Measurements from ENCODE around the gene PSD4. TPM values are rescaled to one million over a fixed set of nuclear protein-coding genes. Genes with fewer than 3 reads are reported as not detected.
"Not testable (repeated sequence)": the region's sequence is repeated elsewhere in the genome, so short reads cannot be mapped to it uniquely, and the experiment has no call there.

Gene PSD4
- total RNA-seq, 2 experiments from 2014 or later: 232 to 274 TPM

DNA sequence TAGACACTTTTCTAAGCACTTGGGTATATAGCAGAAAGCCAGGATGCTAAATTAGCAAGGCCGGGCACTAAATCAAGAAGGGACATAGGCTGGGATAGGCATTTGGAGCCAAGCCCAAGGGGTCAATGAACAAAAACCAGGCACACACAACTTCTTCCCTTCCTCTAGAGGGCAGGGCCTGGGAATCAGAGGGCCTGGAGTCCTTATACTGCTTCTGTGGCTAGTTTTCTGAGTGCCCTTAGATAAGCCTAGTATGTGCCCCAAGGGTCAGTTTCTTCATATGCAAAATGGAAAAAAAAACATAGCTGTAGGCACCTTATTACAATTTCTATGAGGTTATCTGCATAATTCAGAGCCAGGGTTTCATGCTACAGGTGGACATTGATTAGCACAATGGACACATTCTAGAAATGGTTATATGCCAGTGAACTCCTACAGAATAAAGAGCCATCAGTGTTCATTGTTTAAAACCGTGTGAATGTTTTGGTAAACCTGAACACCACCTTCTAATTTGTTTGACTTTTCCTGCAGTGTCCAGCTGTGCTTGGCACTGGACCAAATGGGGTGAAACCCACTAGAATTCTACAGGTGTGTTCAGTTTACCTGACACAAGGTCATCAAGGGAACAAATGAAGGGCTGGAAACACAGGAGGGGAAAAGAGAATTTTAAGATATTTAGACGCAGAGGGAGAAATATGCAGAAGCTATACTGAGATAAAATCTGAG, 55.4 kb downstream of the PSD4 start:
- no peak for DNase-seq
- ChIA-PET CTCF (interaction anchor here (1.4 kb wide), 1 partner anchor 91 kb away, joined by 5 read pairs; no protein-coding TSS in a partner anchor), POLR2A (interaction anchor here (0.6 kb wide), 1 partner anchor 12 kb away, joined by 3 read pairs; no protein-coding TSS in a partner anchor)
- no peak for ATAC-seq
- Mint-ChIP-seq H3K36me3 (ENCODE audit: low read depth) (peaks cover 2% of the 10 kb centered on the region), H3K9me3 (ENCODE audit: low read depth) (no peaks in the 10 kb centered on the region), H3K4me1 (peaks cover 5% of the 10 kb centered on the region), H3K27ac (no peak overlapping the region), H3K27me3 (peaks cover 2% of the 10 kb centered on the region), H3K4me3 (no peak overlapping the region)
- intact Hi-C loops (cut with DNase I, micrococcal nuclease): no loop called here

GRCh38 chr2:113229795-113230194, 56.0 kb downstream of the PSD4 start:
- H3K4me3 Mint-ChIP-seq: no peak overlapping the region
- no peaks in the 10 kb centered on the region for H3K36me3 Mint-ChIP-seq (ENCODE audit: low read depth)
- H3K27me3 Mint-ChIP-seq: no peaks in the 10 kb centered on the region
- no peak overlapping the region for H3K27ac Mint-ChIP-seq
- DNase-seq (no peak), ATAC-seq (no peak)
- no peaks in the 10 kb centered on the region for H3K9me3 Mint-ChIP-seq (ENCODE audit: low read depth)
- POLR2A ChIA-PET: interaction anchor here (0.6 kb wide), 1 partner anchor 12 kb away, joined by 3 read pairs; no protein-coding TSS in a partner anchor
- H3K4me1 Mint-ChIP-seq: peaks cover 6% of the 10 kb centered on the region
- intact Hi-C loops (cut with DNase I, micrococcal nuclease): no loop called here
- CTCF ChIA-PET: interaction anchor here (1.4 kb wide), 1 partner anchor 92 kb away, joined by 5 read pairs; no protein-coding TSS in a partner anchor

GRCh38 chr2:113230531-113230930, 56.8 kb downstream of the PSD4 start:
- Mint-ChIP-seq H3K36me3 (ENCODE audit: low read depth) (no peaks in the 10 kb centered on the region), H3K27ac (no peak overlapping the region), H3K27me3 (no peaks in the 10 kb centered on the region), H3K9me3 (ENCODE audit: low read depth) (no peaks in the 10 kb centered on the region), H3K4me3 (no peak overlapping the region), H3K4me1 (peaks cover 8% of the 10 kb centered on the region)
- POLR2A ChIA-PET: no interaction called here
- no peak for DNase-seq
- CTCF ChIA-PET: interaction anchor here (0.6 to 2.3 kb wide), 5 partner anchors 10 to 262 kb away, joined by 3 to 11 read pairs (median 3); no protein-coding TSS in a partner anchor
- intact Hi-C loops (cut with DNase I, micrococcal nuclease): no loop called here
- ATAC-seq: peak; percentile 13

GRCh38 chr2:113231064-113231463, 57.3 kb downstream of the PSD4 start:
- no peak overlapping the region for H3K4me3 Mint-ChIP-seq
- ChIA-PET CTCF (interaction anchor here (0.6 to 2.3 kb wide), 6 partner anchors 10 to 262 kb away, joined by 3 to 11 read pairs (median 4); no protein-coding TSS in a partner anchor), POLR2A (no interaction called here)
- no peak for DNase-seq
- no peaks in the 10 kb centered on the region for H3K9me3 Mint-ChIP-seq (ENCODE audit: low read depth)
- no peaks in the 10 kb centered on the region for H3K27me3 Mint-ChIP-seq
- no peaks in the 10 kb centered on the region for H3K36me3 Mint-ChIP-seq (ENCODE audit: low read depth)
- intact Hi-C loops (cut with DNase I, micrococcal nuclease): no loop called here
- H3K4me1 Mint-ChIP-seq: peaks cover 8% of the 10 kb centered on the region
- no peak for ATAC-seq
- no peak overlapping the region for H3K27ac Mint-ChIP-seq

DNA sequence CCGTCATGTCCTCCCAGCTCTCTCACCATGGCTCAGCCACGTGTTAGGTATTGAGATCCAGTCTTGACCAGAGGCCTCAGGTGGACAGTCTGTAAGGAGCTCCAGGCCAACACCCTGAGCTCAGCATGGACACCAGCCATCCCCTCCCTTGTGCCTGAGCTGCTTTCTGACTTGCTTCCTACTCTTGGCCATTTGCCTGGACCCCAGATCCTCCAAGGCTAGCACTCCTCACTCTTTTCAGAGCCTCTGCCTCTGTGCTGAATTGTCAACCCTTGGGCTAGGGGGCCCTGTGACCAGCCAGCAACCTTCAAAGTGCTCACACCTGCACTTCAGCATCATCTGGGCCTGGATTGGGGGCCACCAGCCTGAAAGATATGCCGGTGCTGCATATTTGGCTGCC, 58.4 kb downstream of the PSD4 start:
- Mint-ChIP-seq H3K4me1 (peaks cover 13% of the 10 kb centered on the region), H3K9me3 (ENCODE audit: low read depth) (no peaks in the 10 kb centered on the region), H3K27ac (no peak overlapping the region), H3K4me3 (no peak overlapping the region), H3K27me3 (no peaks in the 10 kb centered on the region), H3K36me3 (ENCODE audit: low read depth) (peaks cover under 1% of the 10 kb centered on the region)
- DNase-seq (no peak), ATAC-seq (no peak)
- intact Hi-C loops (cut with DNase I, micrococcal nuclease): no loop called here
- CTCF ChIA-PET: interaction anchor here (0.6 to 2.3 kb wide), 5 partner anchors 9 to 408 kb away, joined by 3 to 11 read pairs (median 5); no protein-coding TSS in a partner anchor
- POLR2A ChIA-PET: interaction anchor here (0.6 kb wide), 1 partner anchor 14 kb away, joined by 3 read pairs; no protein-coding TSS in a partner anchor

DNA sequence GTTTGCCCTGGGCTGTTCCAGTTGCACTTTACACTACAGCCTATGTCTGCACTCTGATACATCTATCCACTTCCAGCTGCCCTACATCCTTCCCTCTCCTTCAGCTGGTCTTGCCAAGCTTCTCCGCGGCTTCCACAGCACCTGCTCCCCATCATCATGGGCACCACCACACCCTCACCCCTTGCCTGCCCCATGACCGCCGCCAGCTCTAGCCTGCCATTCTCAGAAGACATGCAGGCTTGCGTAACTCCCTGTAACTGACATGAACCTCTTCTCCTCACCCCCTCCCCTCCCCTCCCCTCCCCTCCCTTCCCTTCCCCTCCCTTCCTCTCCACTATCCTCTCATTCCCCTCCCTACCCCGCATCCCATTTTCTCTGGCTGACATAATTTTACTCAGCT, 59.0 kb downstream of the PSD4 start:
- H3K27ac Mint-ChIP-seq: no peak overlapping the region
- CTCF ChIA-PET: interaction anchor here (1.7 to 2.2 kb wide), 3 partner anchors 16 to 95 kb away, joined by 4 to 8 read pairs (median 5); no protein-coding TSS in a partner anchor
- H3K4me3 Mint-ChIP-seq: no peak overlapping the region
- H3K9me3 Mint-ChIP-seq (ENCODE audit: low read depth): no peaks in the 10 kb centered on the region
- POLR2A ChIA-PET: no interaction called here
- peaks cover 5% of the 10 kb centered on the region for H3K36me3 Mint-ChIP-seq (ENCODE audit: low read depth)
- ATAC-seq (no peak), DNase-seq (no peak)
- no peaks in the 10 kb centered on the region for H3K27me3 Mint-ChIP-seq
- intact Hi-C loops (cut with DNase I, micrococcal nuclease): no loop called here
- peaks cover 16% of the 10 kb centered on the region for H3K4me1 Mint-ChIP-seq

GRCh38 chr2:113233593-113234550, 60.1 kb downstream of the PSD4 start:
- peak; percentile 25 for ATAC-seq
- Mint-ChIP-seq H3K36me3 (ENCODE audit: low read depth) (peaks cover 5% of the 10 kb centered on the region), H3K4me3 (no peak overlapping the region), H3K4me1 (peaks cover 16% of the 10 kb centered on the region), H3K9me3 (ENCODE audit: low read depth) (no peaks in the 10 kb centered on the region), H3K27ac (no peak overlapping the region), H3K27me3 (no peaks in the 10 kb centered on the region)
- ChIA-PET CTCF (interaction anchor here (0.7 to 2.2 kb wide), 8 partner anchors 12 to 154 kb away, joined by 3 to 8 read pairs (median 4); no protein-coding TSS in a partner anchor), POLR2A (no interaction called here)
- intact Hi-C loops (cut with DNase I, micrococcal nuclease): no loop called here
- peak; percentile 36 for DNase-seq

DNA sequence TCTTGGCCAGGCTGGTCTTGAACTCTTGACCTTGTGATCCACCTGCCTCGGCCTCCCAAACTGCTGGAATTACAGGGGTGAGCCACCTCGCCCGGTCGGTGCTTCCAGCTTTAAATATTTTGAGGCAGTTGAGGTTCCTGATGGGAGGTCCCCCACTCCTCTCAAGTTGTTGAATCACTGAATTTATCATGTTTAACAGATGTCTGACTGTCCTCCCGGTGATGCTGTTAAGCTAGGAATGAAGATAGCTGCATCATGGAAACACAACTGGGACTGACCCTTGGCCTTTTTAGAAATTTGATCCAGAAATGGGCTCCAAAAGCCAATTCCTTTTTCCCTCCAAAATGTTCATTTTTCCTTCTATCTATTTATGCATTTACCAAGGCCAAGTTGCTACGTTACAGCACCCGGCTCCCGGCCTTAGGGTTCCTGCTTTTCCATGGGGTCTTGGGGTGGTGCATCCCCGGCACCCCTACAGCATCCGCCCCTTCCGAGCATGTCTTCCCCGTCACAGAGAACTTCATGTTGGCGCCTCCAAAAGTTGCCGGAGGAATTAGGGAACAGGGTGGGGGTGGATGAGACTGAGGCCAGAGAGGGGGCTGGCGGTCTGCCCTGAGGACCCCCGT, 61.1 kb downstream of the PSD4 start:
- H3K9me3 Mint-ChIP-seq (ENCODE audit: low read depth): no peaks in the 10 kb centered on the region
- intact Hi-C loops (cut with DNase I, micrococcal nuclease): no loop called here
- H3K4me3 Mint-ChIP-seq: peak overlapping the region; percentile 83
- ATAC-seq: peak; percentile 27
- DNase-seq: no peak
- H3K36me3 Mint-ChIP-seq (ENCODE audit: low read depth): peaks cover 5% of the 10 kb centered on the region
- H3K27ac Mint-ChIP-seq: no peak overlapping the region
- POLR2A ChIA-PET: interaction anchor here (0.8 kb wide), 1 partner anchor 23 kb away, joined by 3 read pairs; no protein-coding TSS in a partner anchor
- no peaks in the 10 kb centered on the region for H3K27me3 Mint-ChIP-seq
- H3K4me1 Mint-ChIP-seq: peaks cover 16% of the 10 kb centered on the region
- CTCF ChIA-PET: interaction anchor here (0.7 to 2.2 kb wide), 7 partner anchors 11 to 155 kb away, joined by 3 to 8 read pairs (median 4); no protein-coding TSS in a partner anchor

DNA sequence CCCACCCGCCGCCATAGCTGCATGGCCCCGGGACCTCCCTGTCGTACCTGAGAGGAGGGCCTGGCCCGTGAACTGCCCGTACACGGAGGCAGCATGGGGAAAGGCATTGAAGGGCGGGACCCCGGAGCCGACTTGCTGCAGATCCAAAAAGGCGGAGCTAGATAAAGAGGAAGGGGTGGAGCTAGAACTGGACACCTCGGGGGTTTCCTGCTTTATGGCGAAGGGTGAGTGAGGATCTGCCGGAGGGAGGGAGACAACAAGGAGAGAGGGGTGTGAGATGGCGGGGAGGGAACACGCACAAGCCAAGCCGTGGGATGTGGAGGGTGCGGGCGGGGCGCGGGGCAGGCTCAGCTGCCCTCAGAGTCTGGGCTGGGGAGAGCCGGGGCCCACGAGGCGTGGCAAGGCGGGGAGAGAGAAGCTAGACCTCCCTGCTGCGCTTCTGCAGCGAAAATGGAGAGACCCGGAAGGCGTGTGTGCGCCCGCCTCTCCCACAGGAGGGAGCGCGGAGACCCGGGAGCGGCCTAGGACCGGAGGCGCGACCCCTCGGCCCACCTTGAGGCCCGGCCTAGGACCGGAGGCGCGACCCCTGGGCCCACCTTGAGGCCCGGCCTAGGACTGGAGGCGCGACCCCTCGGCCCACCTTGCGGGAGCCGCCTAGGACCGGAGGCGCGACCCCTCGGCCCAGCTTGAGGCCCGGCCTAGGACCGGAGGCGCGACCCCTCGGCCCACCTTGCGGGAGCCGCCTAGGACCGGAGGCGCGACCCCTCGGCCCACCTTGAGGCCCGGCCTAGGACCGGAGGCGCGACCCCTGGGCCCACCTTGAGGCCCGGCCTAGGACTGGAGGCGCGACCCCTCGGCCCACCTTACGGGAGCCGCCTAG, 61.8 kb downstream of the PSD4 start:
- POLR2A ChIA-PET: interaction anchor here (0.8 kb wide), 1 partner anchor 24 kb away, joined by 3 read pairs; no protein-coding TSS in a partner anchor

More for the DNA sequence above, 61.8 kb downstream of the PSD4 start:
- H3K36me3 Mint-ChIP-seq (ENCODE audit: low read depth); H3K27me3 Mint-ChIP-seq; H3K9me3 Mint-ChIP-seq (ENCODE audit: low read depth); intact Hi-C loops (cut with DNase I, micrococcal nuclease): not testable (repeated sequence)
- peak; percentile 88 for ATAC-seq
- peak; percentile 68 for DNase-seq
- Mint-ChIP-seq H3K4me1 (peaks cover 18% of the 10 kb centered on the region), H3K27ac (peak overlapping the region; percentile 89), H3K4me3 (peak overlapping the region; percentile 83)
- CTCF ChIA-PET: interaction anchor here (0.6 to 2.0 kb wide), 3 partner anchors 103 to 156 kb away, joined by 3 to 8 read pairs (median 5); no protein-coding TSS in a partner anchor
